Measurements from ENCODE around the gene APLP2. TPM values are rescaled to one million over a fixed set of nuclear protein-coding genes. Genes with fewer than 3 reads are reported as not detected.

Gene APLP2
- total RNA-seq, 1 experiment from 2014 or later, result 350 TPM

DNA sequence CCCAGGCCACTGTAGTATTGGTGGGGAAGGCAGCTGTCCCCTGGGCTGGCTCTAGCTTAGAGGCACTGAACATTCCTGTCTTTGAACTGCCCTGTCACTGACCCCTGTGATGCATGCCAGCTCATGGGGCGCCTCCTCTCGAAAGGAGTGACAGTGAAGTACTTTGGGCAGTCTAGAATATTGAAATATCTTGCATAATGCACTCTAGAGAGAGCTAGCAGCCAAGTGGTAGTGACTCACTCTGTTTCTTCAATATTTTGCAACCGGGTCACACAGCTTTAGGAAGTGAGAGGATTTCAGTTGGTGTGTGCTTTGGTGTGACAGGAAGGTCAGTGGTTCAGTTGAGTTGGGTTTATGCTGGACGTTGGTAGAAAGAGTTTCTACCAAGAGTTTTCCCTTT is 54.4 kb downstream of the APLP2 start:
- no peaks in the 10 kb centered on the region for H4K20me1 ChIP-seq (ENCODE audit: insufficient read depth)
- peak; percentile 84 to 99 for DNase-seq
- peaks cover 58% of the 10 kb centered on the region for H3K36me3 ChIP-seq (ENCODE audit: low read depth)
- H3F3A ChIP-seq (ENCODE audit: insufficient read depth, low read depth), result peaks cover 65% of the 10 kb centered on the region
- no peak overlapping the region for H2AFZ ChIP-seq
- H3K4me1 ChIP-seq (replicated peaks; ENCODE audit: insufficient read depth), result peaks cover 47% of the 10 kb centered on the region
- TF ChIP-seq EZH2 (IDR thresholded peaks at IDR 0.05; ENCODE audit: low read depth), result no peak
- TF ChIP-seq, protein P1, sequence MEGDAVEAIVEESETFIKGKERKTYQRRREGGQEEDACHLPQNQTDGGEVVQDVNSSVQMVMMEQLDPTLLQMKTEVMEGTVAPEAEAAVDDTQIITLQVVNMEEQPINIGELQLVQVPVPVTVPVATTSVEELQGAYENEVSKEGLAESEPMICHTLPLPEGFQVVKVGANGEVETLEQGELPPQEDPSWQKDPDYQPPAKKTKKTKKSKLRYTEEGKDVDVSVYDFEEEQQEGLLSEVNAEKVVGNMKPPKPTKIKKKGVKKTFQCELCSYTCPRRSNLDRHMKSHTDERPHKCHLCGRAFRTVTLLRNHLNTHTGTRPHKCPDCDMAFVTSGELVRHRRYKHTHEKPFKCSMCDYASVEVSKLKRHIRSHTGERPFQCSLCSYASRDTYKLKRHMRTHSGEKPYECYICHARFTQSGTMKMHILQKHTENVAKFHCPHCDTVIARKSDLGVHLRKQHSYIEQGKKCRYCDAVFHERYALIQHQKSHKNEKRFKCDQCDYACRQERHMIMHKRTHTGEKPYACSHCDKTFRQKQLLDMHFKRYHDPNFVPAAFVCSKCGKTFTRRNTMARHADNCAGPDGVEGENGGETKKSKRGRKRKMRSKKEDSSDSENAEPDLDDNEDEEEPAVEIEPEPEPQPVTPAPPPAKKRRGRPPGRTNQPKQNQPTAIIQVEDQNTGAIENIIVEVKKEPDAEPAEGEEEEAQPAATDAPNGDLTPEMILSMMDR (conservative IDR thresholded peaks at IDR 0.05), result no peak; the same call in 1 of the 2 replicates
- H3K4me2 ChIP-seq, result peak overlapping the region; percentile 64
- peaks cover 24% of the 10 kb centered on the region for H3K79me2 ChIP-seq (ENCODE audit: low read depth)
- H3K27me3 ChIP-seq (ENCODE audit: insufficient read depth, low read depth), result no peaks in the 10 kb centered on the region
- no peaks in the 10 kb centered on the region for H3K9me3 ChIP-seq (ENCODE audit: insufficient read depth, low read depth)
- ChIA-PET POLR2A (ENCODE audit: unreplicated experiment) (interaction anchor here (0.5 to 0.6 kb wide), 4 partner anchors 36 to 258 kb away, joined by 3 to 4 read pairs (median 4); no protein-coding TSS in a partner anchor), CTCF (interaction anchor here (0.6 to 1.2 kb wide), 3 partner anchors 8 to 262 kb away, joined by 4 to 9 read pairs (median 6); no protein-coding TSS in a partner anchor)
- intact Hi-C loops (cut with micrococcal nuclease; ENCODE audit: unreplicated experiment), result loop anchor here (1.0 to 2.0 kb wide), 2 partner anchors 53 to 121 kb away; no protein-coding TSS in a partner anchor
- no peaks in the 10 kb centered on the region for H3K9me2 ChIP-seq (ENCODE audit: insufficient read depth)
- H3K27ac ChIP-seq, result peak overlapping the region; percentile 93
- H3K4me3 ChIP-seq, result peak overlapping the region; percentile 41; the same call in 1 of the 2 replicates
- no TSS peak for BruUV-seq (replicated peaks)

DNA sequence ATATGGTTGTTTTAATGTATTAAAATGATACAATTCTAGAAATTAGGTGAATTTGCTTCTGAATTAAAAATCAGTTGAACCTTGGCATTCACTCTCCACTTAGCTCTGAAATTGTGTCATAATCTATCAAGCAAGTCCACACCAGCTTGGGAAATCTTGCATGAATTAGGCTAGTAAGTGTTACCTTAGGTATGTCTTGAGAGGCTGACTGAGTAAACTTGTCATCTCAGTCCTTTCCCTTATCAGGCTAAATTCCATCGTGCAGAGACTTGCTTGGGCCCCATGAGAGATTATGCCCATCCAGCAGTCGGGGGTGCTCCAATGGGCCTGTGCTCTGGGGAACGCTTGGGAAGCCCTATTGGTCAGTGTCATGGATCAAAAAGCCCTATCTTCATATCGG is 55.9 kb downstream of the APLP2 start:
- Histone ChIP-seq H3K4me1 (replicated peaks; ENCODE audit: insufficient read depth) (peaks cover 47% of the 10 kb centered on the region), H3K79me2 (ENCODE audit: low read depth) (peaks cover 24% of the 10 kb centered on the region), H3K4me3 (no peak overlapping the region), H3F3A (ENCODE audit: insufficient read depth, low read depth) (peaks cover 73% of the 10 kb centered on the region), H2AFZ (no peak overlapping the region), H4K20me1 (ENCODE audit: insufficient read depth) (no peaks in the 10 kb centered on the region), H3K27ac (peak overlapping the region; percentile 93; the same call in 1 of the 2 replicates), H3K36me3 (ENCODE audit: low read depth) (peaks cover 66% of the 10 kb centered on the region), H3K9me2 (ENCODE audit: insufficient read depth) (no peaks in the 10 kb centered on the region), H3K27me3 (ENCODE audit: insufficient read depth, low read depth) (no peaks in the 10 kb centered on the region), H3K9me3 (ENCODE audit: insufficient read depth, low read depth) (no peaks in the 10 kb centered on the region), H3K4me2 (no peak overlapping the region)
- CTCF ChIA-PET, result interaction anchor here (0.6 kb wide), 1 partner anchor 387 kb away, joined by 4 read pairs; no protein-coding TSS in a partner anchor
- TF ChIP-seq, protein P1 (conservative IDR thresholded peaks at IDR 0.05), result no peak
- TF ChIP-seq EZH2 (IDR thresholded peaks at IDR 0.05; ENCODE audit: low read depth), result no peak
- intact Hi-C loops (cut with micrococcal nuclease; ENCODE audit: unreplicated experiment), result loop anchor here (2.0 kb wide), 1 partner anchor 55 kb away; no protein-coding TSS in a partner anchor
- POLR2A ChIA-PET (ENCODE audit: unreplicated experiment), result no interaction called here
- BruUV-seq (replicated peaks), result no TSS peak
- DNase-seq, result no peak

DNA sequence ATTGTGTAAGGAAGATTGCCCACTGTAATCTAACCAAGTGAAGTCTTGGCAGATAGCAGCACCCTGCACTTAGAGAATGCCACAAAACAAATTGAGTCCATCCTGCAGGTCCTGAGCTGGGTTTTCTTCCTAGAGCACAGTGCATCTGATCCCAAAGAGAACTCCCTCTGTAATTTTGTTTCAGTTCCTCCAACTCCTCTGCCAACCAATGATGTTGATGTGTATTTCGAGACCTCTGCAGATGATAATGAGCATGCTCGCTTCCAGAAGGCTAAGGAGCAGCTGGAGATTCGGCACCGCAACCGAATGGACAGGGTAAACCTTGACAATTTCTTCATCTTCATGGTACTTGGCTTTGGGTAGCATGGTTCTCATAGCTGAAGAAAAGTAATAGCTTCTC is 56.8 kb downstream of the APLP2 start:
- Histone ChIP-seq H4K20me1 (ENCODE audit: insufficient read depth) (no peaks in the 10 kb centered on the region), H3F3A (ENCODE audit: insufficient read depth, low read depth) (peaks cover 71% of the 10 kb centered on the region), H3K79me2 (ENCODE audit: low read depth) (peaks cover 24% of the 10 kb centered on the region), H3K4me3 (no peak overlapping the region), H3K27me3 (ENCODE audit: insufficient read depth, low read depth) (no peaks in the 10 kb centered on the region), H2AFZ (no peak overlapping the region), H3K4me2 (no peak overlapping the region), H3K9me2 (ENCODE audit: insufficient read depth) (no peaks in the 10 kb centered on the region), H3K27ac (no peak overlapping the region), H3K9me3 (ENCODE audit: insufficient read depth, low read depth) (no peaks in the 10 kb centered on the region), H3K36me3 (ENCODE audit: low read depth) (peaks cover 69% of the 10 kb centered on the region), H3K4me1 (replicated peaks; ENCODE audit: insufficient read depth) (peaks cover 41% of the 10 kb centered on the region)
- TF ChIP-seq, protein P1 (conservative IDR thresholded peaks at IDR 0.05), result no peak
- TF ChIP-seq EZH2 (IDR thresholded peaks at IDR 0.05; ENCODE audit: low read depth), result no peak
- intact Hi-C loops (cut with micrococcal nuclease; ENCODE audit: unreplicated experiment), result no loop called here
- CTCF ChIA-PET, result no interaction called here
- no TSS peak for BruUV-seq (replicated peaks)
- POLR2A ChIA-PET (ENCODE audit: unreplicated experiment), result interaction anchor here (0.9 kb wide), 1 partner anchor 33 kb away, joined by 4 read pairs; the partner anchor contains the start of gene ST14
- no peak for DNase-seq

Data from PC-9 (cell line).